ENCODE results near the gene KCNQ1.

Gene KCNQ1

DNA sequence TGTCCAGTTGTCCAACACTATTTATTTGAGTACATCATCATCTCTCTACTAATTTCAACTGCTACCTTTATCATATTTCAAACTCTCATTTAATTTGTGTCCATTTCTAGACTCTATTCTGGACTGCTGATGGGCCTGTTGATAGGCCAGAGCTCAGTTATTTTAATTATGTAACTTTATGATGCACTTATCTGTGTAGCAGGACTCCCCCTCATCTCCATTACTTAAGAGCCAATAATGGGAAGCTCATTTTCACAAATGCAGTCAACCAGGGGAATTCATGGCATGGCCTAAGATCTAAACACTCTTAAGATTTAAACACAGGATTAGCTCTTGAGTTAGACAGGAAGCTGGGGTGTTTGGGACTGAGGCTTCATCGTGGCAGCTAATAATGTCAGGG lies 233.6 kb downstream of the KCNQ1 start:
- Mint-ChIP-seq H3K9me3 (no peaks in the 10 kb centered on the region), H3K27me3 (no peaks in the 10 kb centered on the region), H3K36me3 (ENCODE audit: low read depth) (peaks cover 30% of the 10 kb centered on the region), H3K27ac (no peak overlapping the region), H3K4me1 (ENCODE audit: low read depth) (peaks cover 58% of the 10 kb centered on the region), H3K4me3 (no peak overlapping the region)
- intact Hi-C loops (cut with micrococcal nuclease): no loop called here

DNA sequence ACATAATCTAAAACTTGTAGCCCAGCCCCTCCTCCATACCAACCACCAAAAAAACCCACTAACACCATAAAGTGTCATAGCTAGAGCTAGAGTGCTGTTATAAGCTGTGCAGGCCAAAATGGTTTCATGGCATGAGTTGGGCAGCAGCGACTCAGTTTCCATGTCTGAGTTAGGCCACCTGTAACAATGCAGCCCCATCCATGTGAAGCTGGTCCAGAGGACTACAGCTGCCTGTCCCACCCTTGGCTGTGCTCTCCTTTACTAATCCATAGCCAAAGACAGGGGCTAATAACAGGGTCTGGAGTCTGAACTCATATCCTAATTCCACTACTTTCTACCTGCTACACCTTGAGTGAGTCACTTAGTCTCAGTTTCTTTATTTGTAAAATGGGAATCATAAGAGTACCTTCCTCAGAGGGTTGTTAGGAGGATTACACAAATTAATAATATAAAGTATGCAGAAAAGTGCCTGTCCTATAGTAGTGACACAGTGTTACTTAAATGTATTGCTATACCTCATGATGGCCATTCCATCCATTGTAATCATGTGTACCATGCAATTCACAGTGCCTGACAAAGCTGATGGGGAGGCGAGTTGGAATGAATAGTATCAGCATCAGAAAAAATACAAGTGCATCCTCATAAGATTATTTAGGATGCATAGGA lies 234.3 kb downstream of the KCNQ1 start:
- no peaks in the 10 kb centered on the region for H3K27me3 Mint-ChIP-seq
- peaks cover 55% of the 10 kb centered on the region for H3K4me1 Mint-ChIP-seq (ENCODE audit: low read depth)
- no peaks in the 10 kb centered on the region for H3K9me3 Mint-ChIP-seq
- intact Hi-C loops (cut with micrococcal nuclease): no loop called here
- no peak overlapping the region for H3K4me3 Mint-ChIP-seq
- no peak overlapping the region for H3K27ac Mint-ChIP-seq
- H3K36me3 Mint-ChIP-seq (ENCODE audit: low read depth): peaks cover 30% of the 10 kb centered on the region

GRCh38 chr11:2681408-2682145 lies 236.8 kb downstream of the KCNQ1 start:
- H3K4me1 Mint-ChIP-seq (ENCODE audit: low read depth): peaks cover 34% of the 10 kb centered on the region
- H3K4me3 Mint-ChIP-seq: no peak overlapping the region
- no peaks in the 10 kb centered on the region for H3K27me3 Mint-ChIP-seq
- peaks cover 45% of the 10 kb centered on the region for H3K36me3 Mint-ChIP-seq (ENCODE audit: low read depth)
- intact Hi-C loops (cut with micrococcal nuclease): no loop called here
- no peak overlapping the region for H3K27ac Mint-ChIP-seq
- no peaks in the 10 kb centered on the region for H3K9me3 Mint-ChIP-seq

GRCh38 chr11:2683806-2684205 lies 239.0 kb downstream of the KCNQ1 start:
- peaks cover 52% of the 10 kb centered on the region for H3K36me3 Mint-ChIP-seq (ENCODE audit: low read depth)
- H3K27ac Mint-ChIP-seq: no peak overlapping the region
- H3K9me3 Mint-ChIP-seq: no peaks in the 10 kb centered on the region
- H3K27me3 Mint-ChIP-seq: no peaks in the 10 kb centered on the region
- intact Hi-C loops (cut with micrococcal nuclease): no loop called here
- H3K4me3 Mint-ChIP-seq: no peak overlapping the region
- H3K4me1 Mint-ChIP-seq (ENCODE audit: low read depth): peaks cover 27% of the 10 kb centered on the region

GRCh38 chr11:2684581-2684980 lies 239.8 kb downstream of the KCNQ1 start:
- Mint-ChIP-seq H3K4me3 (no peak overlapping the region), H3K9me3 (no peaks in the 10 kb centered on the region), H3K27ac (no peak overlapping the region), H3K27me3 (no peaks in the 10 kb centered on the region), H3K4me1 (ENCODE audit: low read depth) (peaks cover 27% of the 10 kb centered on the region), H3K36me3 (ENCODE audit: low read depth) (peaks cover 54% of the 10 kb centered on the region)
- intact Hi-C loops (cut with micrococcal nuclease): no loop called here

- intact Hi-C loops (cut with micrococcal nuclease): no loop called here
- no peak overlapping the region for H3K27ac Mint-ChIP-seq
- no peaks in the 10 kb centered on the region for H3K27me3 Mint-ChIP-seq
- peaks cover 58% of the 10 kb centered on the region for H3K36me3 Mint-ChIP-seq (ENCODE audit: low read depth)
- no peak overlapping the region for H3K4me3 Mint-ChIP-seq
- no peaks in the 10 kb centered on the region for H3K9me3 Mint-ChIP-seq
- H3K4me1 Mint-ChIP-seq (ENCODE audit: low read depth): peaks cover 27% of the 10 kb centered on the region
Observed at GRCh38 chr11:2685051-2685450, 240.2 kb downstream of the KCNQ1 start.

DNA sequence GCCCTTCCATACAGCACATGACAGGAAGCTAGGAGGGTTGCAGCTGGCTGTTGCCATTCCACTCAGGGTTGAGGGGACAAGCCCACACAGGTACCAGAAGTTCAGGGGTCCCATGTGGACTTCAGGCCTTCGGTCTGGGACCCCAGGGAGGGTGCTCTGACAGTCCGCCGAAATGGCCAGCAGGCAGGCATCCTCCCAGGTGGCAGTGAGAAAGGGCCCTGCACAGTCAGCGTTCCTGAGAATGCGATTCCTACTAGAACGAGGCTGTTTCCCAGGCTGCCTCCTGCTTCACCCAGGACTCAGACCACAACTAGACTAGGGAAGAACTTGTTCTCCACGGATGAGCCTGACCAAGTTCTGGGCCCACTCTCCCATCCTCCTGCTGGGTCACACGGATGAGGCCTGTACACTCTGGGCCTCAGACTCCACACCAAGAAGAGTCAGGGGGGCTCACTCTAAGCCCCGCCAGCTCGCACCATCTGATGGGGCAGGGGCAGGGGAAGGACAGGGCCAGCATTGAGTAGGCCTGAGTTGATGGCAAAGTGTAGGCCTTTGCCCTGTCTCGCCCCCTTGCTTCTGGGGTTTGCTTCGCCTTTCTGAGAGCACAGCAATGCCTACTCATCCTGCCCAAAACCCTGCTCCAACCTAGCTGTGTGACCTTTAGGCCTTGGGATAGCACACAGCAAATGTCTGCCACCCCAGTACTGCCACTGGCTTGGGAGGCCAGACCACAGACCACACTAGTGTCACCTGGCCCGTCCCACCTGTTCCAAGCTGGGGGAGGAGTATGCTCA lies 241.0 kb downstream of the KCNQ1 start:
- H3K9me3 Mint-ChIP-seq: no peaks in the 10 kb centered on the region
- H3K27ac Mint-ChIP-seq: no peak overlapping the region
- H3K4me3 Mint-ChIP-seq: no peak overlapping the region
- peaks cover 64% of the 10 kb centered on the region for H3K36me3 Mint-ChIP-seq (ENCODE audit: low read depth)
- no peaks in the 10 kb centered on the region for H3K27me3 Mint-ChIP-seq
- peaks cover 27% of the 10 kb centered on the region for H3K4me1 Mint-ChIP-seq (ENCODE audit: low read depth)
- intact Hi-C loops (cut with micrococcal nuclease): no loop called here

DNA sequence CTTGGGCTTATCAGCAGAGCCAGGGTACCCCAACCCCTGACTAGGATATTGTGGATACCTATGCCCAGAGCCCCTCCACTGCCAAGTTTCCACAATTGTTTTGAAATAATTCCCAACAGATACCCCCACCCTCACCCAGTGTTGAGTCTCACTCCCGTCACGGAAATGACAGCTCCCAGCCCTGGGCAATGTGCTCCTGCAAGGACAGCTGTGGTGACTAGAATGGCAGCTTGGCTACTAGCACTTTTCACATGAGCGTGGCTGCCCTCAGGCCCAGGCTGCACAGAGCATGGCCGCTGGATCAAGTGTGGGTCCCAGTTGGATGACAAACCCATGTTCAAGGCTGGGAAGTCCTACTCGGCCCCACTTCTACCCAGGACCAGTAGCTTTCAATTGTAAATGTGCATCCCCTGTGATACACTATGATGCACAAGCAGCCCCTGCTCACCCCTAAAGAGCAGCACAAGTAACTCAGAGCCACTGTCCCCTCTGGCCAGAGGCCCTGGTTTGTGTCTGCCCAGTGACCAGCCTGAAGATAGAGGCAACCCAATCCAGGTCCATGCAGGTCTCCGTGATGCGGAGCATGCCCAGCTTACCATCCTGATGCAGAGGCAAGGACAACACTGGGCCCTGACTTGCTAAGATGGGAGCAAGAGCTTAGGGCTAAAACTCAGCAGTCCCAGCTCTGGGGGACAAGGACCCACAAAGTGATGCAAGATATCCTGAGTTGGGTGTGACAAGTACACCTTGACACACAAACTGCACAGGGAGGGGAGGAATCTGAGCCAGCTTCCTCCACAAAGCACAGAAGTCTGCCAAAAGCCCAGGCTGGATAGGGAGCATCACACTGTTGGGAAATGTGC lies 241.8 kb downstream of the KCNQ1 start:
- no peak overlapping the region for H3K4me3 Mint-ChIP-seq
- H3K9me3 Mint-ChIP-seq: no peaks in the 10 kb centered on the region
- intact Hi-C loops (cut with micrococcal nuclease): no loop called here
- H3K27me3 Mint-ChIP-seq: no peaks in the 10 kb centered on the region
- peaks cover 19% of the 10 kb centered on the region for H3K4me1 Mint-ChIP-seq (ENCODE audit: low read depth)
- peaks cover 64% of the 10 kb centered on the region for H3K36me3 Mint-ChIP-seq (ENCODE audit: low read depth)
- no peak overlapping the region for H3K27ac Mint-ChIP-seq

- Mint-ChIP-seq H3K27ac (no peak overlapping the region), H3K9me3 (no peaks in the 10 kb centered on the region), H3K36me3 (ENCODE audit: low read depth) (peaks cover 66% of the 10 kb centered on the region), H3K4me3 (no peak overlapping the region), H3K27me3 (no peaks in the 10 kb centered on the region), H3K4me1 (ENCODE audit: low read depth) (peaks cover 13% of the 10 kb centered on the region)
- intact Hi-C loops (cut with micrococcal nuclease): no loop called here
Observed at GRCh38 chr11:2687223-2687530, 242.4 kb downstream of the KCNQ1 start.

- peaks cover 12% of the 10 kb centered on the region for H3K4me1 Mint-ChIP-seq (ENCODE audit: low read depth)
- no peaks in the 10 kb centered on the region for H3K9me3 Mint-ChIP-seq
- no peak overlapping the region for H3K27ac Mint-ChIP-seq
- intact Hi-C loops (cut with micrococcal nuclease): no loop called here
- peaks cover 65% of the 10 kb centered on the region for H3K36me3 Mint-ChIP-seq (ENCODE audit: low read depth)
- no peaks in the 10 kb centered on the region for H3K27me3 Mint-ChIP-seq
- H3K4me3 Mint-ChIP-seq: no peak overlapping the region
Observed at GRCh38 chr11:2687782-2688191, 243.0 kb downstream of the KCNQ1 start.

GRCh38 chr11:2688381-2689231 lies 243.8 kb downstream of the KCNQ1 start:
- Mint-ChIP-seq H3K4me1 (ENCODE audit: low read depth) (peaks cover 10% of the 10 kb centered on the region), H3K4me3 (no peak overlapping the region), H3K27ac (no peak overlapping the region), H3K36me3 (ENCODE audit: low read depth) (peaks cover 64% of the 10 kb centered on the region), H3K9me3 (no peaks in the 10 kb centered on the region), H3K27me3 (no peaks in the 10 kb centered on the region)
- intact Hi-C loops (cut with micrococcal nuclease): no loop called here

- H3K27me3 Mint-ChIP-seq: no peaks in the 10 kb centered on the region
- no peak overlapping the region for H3K4me3 Mint-ChIP-seq
- no peak overlapping the region for H3K27ac Mint-ChIP-seq
- peaks cover 12% of the 10 kb centered on the region for H3K4me1 Mint-ChIP-seq (ENCODE audit: low read depth)
- H3K9me3 Mint-ChIP-seq: no peaks in the 10 kb centered on the region
- intact Hi-C loops (cut with micrococcal nuclease): loop anchor here (10.0 kb wide), 1 partner anchor 195 kb away; the partner anchor contains the start of gene CDKN1C
- peaks cover 56% of the 10 kb centered on the region for H3K36me3 Mint-ChIP-seq (ENCODE audit: low read depth)
Observed at GRCh38 chr11:2689651-2690575, 245.1 kb downstream of the KCNQ1 start.
